Activated CD4-positive, alpha-beta memory T cell treated with anti-CD3 and anti-CD28 coated beads, Interleukin-2, amount 10 ng/mL, durations not matched to agents 7 days and 5 days (primary cell): Measurements from ENCODE around the gene BCL11B. TPM values are rescaled to one million over a fixed set of nuclear protein-coding genes. Genes with fewer than 3 reads are reported as not detected.

Experiments
- CTCF ChIA-PET: fragments of 350-600 bp; sonication (Branson Sonifier 250); formaldehyde crosslinking; loops from one replicate; lab custom pipeline; 2021; ENCODE audit warnings: antibody characterized with exemption, inconsistent platforms; lab: Charles Lee
- POLR2A ChIA-PET: fragments of 350-600 bp; sonication (Branson Sonifier 250); formaldehyde crosslinking; loops from one replicate; lab custom pipeline; 2021; ENCODE audit warnings: antibody characterized with exemption; lab: Charles Lee
- DNase-seq: peaks from one replicate; pipeline ENCODE4 v3.0.0-alpha.2; 2020
- H3K27ac Mint-ChIP-seq: one replicate; pipeline ENCODE4 v1.8.0; 2021; ENCODE audit warnings: mild to moderate bottlenecking, mixed read lengths
- H3K27me3 Mint-ChIP-seq: one replicate; pipeline ENCODE4 v1.8.0; 2021; ENCODE audit warnings: mixed read lengths
- H3K36me3 Mint-ChIP-seq: one replicate; pipeline ENCODE4 v1.8.0; 2021; ENCODE audit warnings: low read depth, mixed read lengths
- H3K4me1 Mint-ChIP-seq: one replicate; pipeline ENCODE4 v1.8.0; 2021; ENCODE audit warnings: mixed read lengths
- H3K4me3 Mint-ChIP-seq: one replicate; pipeline ENCODE4 v1.8.0; 2021; ENCODE audit warnings: mild to moderate bottlenecking, mixed read lengths
- H3K9me3 Mint-ChIP-seq: one replicate; pipeline ENCODE4 v1.8.0; 2021; ENCODE audit warnings: mixed read lengths
- total RNA-seq, 2 experiments: library from RNA; stranded (reverse); gene quantifications; one replicate each; pipeline ENCODE4 v1.2.3, GENCODE V29; 2021

The BCL11B gene
- total RNA-seq, 2 experiments from 2014 or later: 81.7 to 82.0 TPM

DNA sequence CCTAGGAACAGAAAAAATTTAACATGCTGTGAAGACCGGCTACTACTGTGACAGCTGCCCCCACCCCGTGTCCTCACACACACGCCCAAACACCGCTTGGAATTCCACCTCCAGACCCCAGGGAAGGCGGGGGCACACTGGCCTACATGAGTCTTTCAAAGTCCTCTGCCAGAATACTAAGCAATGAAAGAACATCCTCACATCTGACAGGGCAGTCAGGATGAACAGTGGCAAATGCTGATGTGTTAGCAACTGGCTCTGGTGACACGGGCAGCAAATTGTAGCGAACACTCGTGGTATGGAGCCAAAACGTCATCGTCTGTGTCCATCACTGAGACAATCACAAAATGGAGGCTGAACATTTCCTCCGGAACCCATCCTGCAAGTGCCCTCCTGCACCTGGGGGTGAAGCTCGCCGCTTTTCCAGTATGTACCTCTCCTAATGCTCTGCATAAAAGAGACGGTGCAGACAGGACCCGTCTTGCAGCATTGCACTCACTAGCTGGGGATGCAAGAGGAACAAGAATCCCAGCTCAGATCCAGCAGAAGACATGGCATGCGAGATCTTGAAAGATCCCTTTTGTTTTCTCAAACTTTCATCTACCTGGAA is 94.8 kb downstream of the BCL11B start:
- ChIA-PET CTCF (interaction anchor here (0.6 kb wide), 1 partner anchor 1469 kb away, joined by 3 read pairs; no protein-coding TSS in a partner anchor), POLR2A (no interaction called here)
- H3K4me1 Mint-ChIP-seq: peaks cover 39% of the 10 kb centered on the region
- H3K36me3 Mint-ChIP-seq: peaks cover 76% of the 10 kb centered on the region
- H3K4me3 Mint-ChIP-seq: no peak overlapping the region
- no peaks in the 10 kb centered on the region for H3K27me3 Mint-ChIP-seq
- peak; percentile 13 for DNase-seq
- peak overlapping the region; percentile 9 for H3K27ac Mint-ChIP-seq
- H3K9me3 Mint-ChIP-seq: no peaks in the 10 kb centered on the region

DNA sequence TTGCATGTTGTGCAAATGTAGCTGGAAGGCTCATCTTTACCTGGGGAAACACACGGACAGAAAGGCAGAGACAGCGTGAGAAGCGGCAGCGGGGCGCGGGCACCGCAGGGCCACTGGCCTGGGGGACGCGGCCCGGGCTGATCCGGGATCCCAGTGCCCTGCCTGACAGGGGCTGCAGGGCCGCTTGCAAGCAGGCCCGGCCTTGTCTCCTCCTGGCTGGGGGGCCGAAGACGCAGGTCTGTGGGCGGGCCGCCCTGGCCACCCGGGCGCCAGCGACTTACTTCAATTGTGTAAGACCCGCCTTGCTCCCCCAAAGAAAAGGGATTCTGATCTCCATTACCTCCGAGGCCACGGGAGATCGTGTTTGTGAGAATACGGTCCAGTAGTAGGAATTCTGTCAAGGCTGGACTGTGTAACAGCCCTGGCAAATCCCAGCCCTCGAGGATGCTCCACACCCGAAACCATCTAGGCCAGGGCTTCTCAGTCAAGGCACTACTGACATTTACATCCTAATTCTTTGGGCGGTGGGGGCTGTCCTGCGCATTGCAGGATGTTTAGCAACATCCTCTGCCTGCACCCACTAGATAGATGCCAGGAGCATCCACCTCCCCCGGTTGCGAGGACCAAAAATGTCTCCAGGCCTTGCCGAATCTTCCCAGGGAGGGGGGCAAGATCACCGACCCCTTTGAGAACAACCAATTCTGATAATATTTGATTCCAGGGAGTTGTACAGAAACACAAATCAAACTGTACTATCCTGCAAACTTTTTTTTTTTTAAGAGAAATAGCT is 95.6 kb downstream of the BCL11B start:
- POLR2A ChIA-PET: no interaction called here
- Mint-ChIP-seq H3K27me3 (no peaks in the 10 kb centered on the region), H3K4me1 (peaks cover 31% of the 10 kb centered on the region), H3K36me3 (peaks cover 77% of the 10 kb centered on the region), H3K4me3 (no peak overlapping the region), H3K27ac (no peak overlapping the region), H3K9me3 (no peaks in the 10 kb centered on the region)
- DNase-seq: peak; percentile 14
- CTCF ChIA-PET: no interaction called here

- POLR2A ChIA-PET: no interaction called here
- no peak overlapping the region for H3K27ac Mint-ChIP-seq
- no peak overlapping the region for H3K4me3 Mint-ChIP-seq
- peak; percentile 15 for DNase-seq
- no peaks in the 10 kb centered on the region for H3K27me3 Mint-ChIP-seq
- CTCF ChIA-PET: no interaction called here
- H3K9me3 Mint-ChIP-seq: no peaks in the 10 kb centered on the region
- peaks cover 23% of the 10 kb centered on the region for H3K4me1 Mint-ChIP-seq
- H3K36me3 Mint-ChIP-seq: peaks cover 79% of the 10 kb centered on the region
Measured at GRCh38 chr14:99175331-99176155, 96.5 kb downstream of the BCL11B start.

- Mint-ChIP-seq H3K4me1 (peaks cover 16% of the 10 kb centered on the region), H3K4me3 (no peak overlapping the region), H3K27ac (no peak overlapping the region), H3K36me3 (peaks cover 73% of the 10 kb centered on the region), H3K9me3 (no peaks in the 10 kb centered on the region), H3K27me3 (no peaks in the 10 kb centered on the region)
- DNase-seq: peak; percentile 13
- CTCF ChIA-PET: no interaction called here
- POLR2A ChIA-PET: no interaction called here
Measured at GRCh38 chr14:99174770-99175319, 97.2 kb downstream of the BCL11B start.

GRCh38 chr14:99174081-99174769 is 97.8 kb downstream of the BCL11B start:
- Mint-ChIP-seq H3K4me3 (no peak overlapping the region), H3K27me3 (no peaks in the 10 kb centered on the region), H3K27ac (no peak overlapping the region), H3K9me3 (no peaks in the 10 kb centered on the region), H3K4me1 (peaks cover 11% of the 10 kb centered on the region), H3K36me3 (peaks cover 70% of the 10 kb centered on the region)
- POLR2A ChIA-PET: no interaction called here
- CTCF ChIA-PET: no interaction called here
- DNase-seq: peak; percentile 13

GRCh38 chr14:99173506-99173905 is 98.5 kb downstream of the BCL11B start:
- Mint-ChIP-seq H3K4me1 (peaks cover 4% of the 10 kb centered on the region), H3K27ac (no peak overlapping the region), H3K36me3 (peaks cover 69% of the 10 kb centered on the region), H3K9me3 (no peaks in the 10 kb centered on the region), H3K4me3 (no peak overlapping the region), H3K27me3 (no peaks in the 10 kb centered on the region)
- POLR2A ChIA-PET: no interaction called here
- CTCF ChIA-PET: no interaction called here
- no peak for DNase-seq

DNA sequence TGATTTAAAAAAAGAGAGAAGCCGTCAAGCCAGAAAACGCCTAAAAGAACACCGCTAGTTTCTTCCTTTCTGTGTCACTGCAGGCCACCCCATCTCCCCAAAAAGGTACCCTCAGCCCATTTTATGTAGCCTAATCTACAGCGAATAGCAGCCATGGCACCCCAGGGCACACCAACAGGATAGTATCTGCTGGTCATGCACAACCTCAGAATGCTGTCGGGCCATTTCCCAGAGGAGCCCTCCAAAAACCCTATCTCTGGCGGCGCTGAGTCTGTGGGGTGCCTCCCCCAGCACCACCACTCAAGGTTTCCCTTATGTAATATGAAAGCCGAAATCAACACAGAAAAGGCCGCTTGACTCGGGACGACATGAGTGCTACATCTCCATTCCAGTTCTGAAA is 98.9 kb downstream of the BCL11B start:
- Mint-ChIP-seq H3K9me3 (no peaks in the 10 kb centered on the region), H3K27ac (no peak overlapping the region), H3K4me1 (peaks cover 3% of the 10 kb centered on the region), H3K4me3 (no peak overlapping the region), H3K36me3 (peaks cover 68% of the 10 kb centered on the region), H3K27me3 (no peaks in the 10 kb centered on the region)
- POLR2A ChIA-PET: interaction anchor here (1.0 kb wide), 1 partner anchor 92 kb away, joined by 3 read pairs; no protein-coding TSS in a partner anchor
- DNase-seq: no peak
- CTCF ChIA-PET: no interaction called here

- Mint-ChIP-seq H3K9me3 (no peaks in the 10 kb centered on the region), H3K27me3 (no peaks in the 10 kb centered on the region), H3K36me3 (peaks cover 60% of the 10 kb centered on the region), H3K4me3 (no peak overlapping the region), H3K4me1 (peaks cover 3% of the 10 kb centered on the region), H3K27ac (no peak overlapping the region)
- CTCF ChIA-PET: no interaction called here
- POLR2A ChIA-PET: no interaction called here
- DNase-seq: no peak
Measured at GRCh38 chr14:99171396-99171795, 100.6 kb downstream of the BCL11B start.

GRCh38 chr14:99169776-99170356 is 102.1 kb downstream of the BCL11B start:
- POLR2A ChIA-PET: no interaction called here

GRCh38 chr14:99168330-99168729 is 103.7 kb downstream of the BCL11B start:
- peaks cover 2% of the 10 kb centered on the region for H3K4me1 Mint-ChIP-seq
- H3K4me3 Mint-ChIP-seq: no peak overlapping the region
- peak overlapping the region; percentile 30 for H3K27ac Mint-ChIP-seq
- ChIA-PET CTCF (interaction anchor here (0.8 kb wide), 1 partner anchor 98 kb away, joined by 3 read pairs; no protein-coding TSS in a partner anchor), POLR2A (interaction anchor here (0.6 to 0.8 kb wide), 3 partner anchors 99 to 1031 kb away, joined by 3 to 4 read pairs (median 3); no protein-coding TSS in a partner anchor)
- DNase-seq: peak; percentile 15
- peaks cover 45% of the 10 kb centered on the region for H3K36me3 Mint-ChIP-seq
- H3K9me3 Mint-ChIP-seq: no peaks in the 10 kb centered on the region
- no peaks in the 10 kb centered on the region for H3K27me3 Mint-ChIP-seq

More at GRCh38 chr14:99169776-99170356, 102.1 kb downstream of the BCL11B start:
- H3K27me3 Mint-ChIP-seq: no peaks in the 10 kb centered on the region
- H3K9me3 Mint-ChIP-seq: no peaks in the 10 kb centered on the region
- no peak overlapping the region for H3K4me3 Mint-ChIP-seq
- peaks cover 3% of the 10 kb centered on the region for H3K4me1 Mint-ChIP-seq
- no peak overlapping the region for H3K27ac Mint-ChIP-seq
- peaks cover 54% of the 10 kb centered on the region for H3K36me3 Mint-ChIP-seq
- CTCF ChIA-PET: interaction anchor here (1.0 kb wide), 1 partner anchor 150 kb away, joined by 3 read pairs; no protein-coding TSS in a partner anchor
- DNase-seq: peak; percentile 14

- Mint-ChIP-seq H3K4me3 (peak overlapping the region; percentile 1), H3K9me3 (peaks cover 6% of the 10 kb centered on the region), H3K36me3 (peaks cover 31% of the 10 kb centered on the region), H3K4me1 (peaks cover 2% of the 10 kb centered on the region), H3K27me3 (no peaks in the 10 kb centered on the region), H3K27ac (no peak overlapping the region)
- DNase-seq: peak; percentile 11
- ChIA-PET CTCF (no interaction called here), POLR2A (no interaction called here)
Measured at GRCh38 chr14:99166506-99166905, 105.5 kb downstream of the BCL11B start.

GRCh38 chr14:99164712-99165111 is 107.3 kb downstream of the BCL11B start:
- Mint-ChIP-seq H3K27me3 (no peaks in the 10 kb centered on the region), H3K27ac (no peak overlapping the region), H3K36me3 (peaks cover 24% of the 10 kb centered on the region), H3K4me1 (peaks cover 2% of the 10 kb centered on the region), H3K9me3 (peaks cover 9% of the 10 kb centered on the region), H3K4me3 (no peak overlapping the region)
- no peak for DNase-seq
- ChIA-PET CTCF (interaction anchor here (0.6 kb wide), 1 partner anchor 1023 kb away, joined by 3 read pairs; no protein-coding TSS in a partner anchor), POLR2A (no interaction called here)
